CD4-positive, alpha-beta T cell treated with Interleukin-21 for 1 hour (primary cell): Measurements from ENCODE around the gene EHD1.

Experiments used
- DNase-seq: peaks from one replicate; pipeline ENCODE4 v3.0.0-alpha.2; 2020

The EHD1 gene

GRCh38 chr11:64871492-64871891 is 6.9 kb downstream of the EHD1 start:
- peak; percentile 25 for DNase-seq

GRCh38 chr11:64870893-64871466 is 7.4 kb downstream of the EHD1 start:
- no peak for DNase-seq

DNA sequence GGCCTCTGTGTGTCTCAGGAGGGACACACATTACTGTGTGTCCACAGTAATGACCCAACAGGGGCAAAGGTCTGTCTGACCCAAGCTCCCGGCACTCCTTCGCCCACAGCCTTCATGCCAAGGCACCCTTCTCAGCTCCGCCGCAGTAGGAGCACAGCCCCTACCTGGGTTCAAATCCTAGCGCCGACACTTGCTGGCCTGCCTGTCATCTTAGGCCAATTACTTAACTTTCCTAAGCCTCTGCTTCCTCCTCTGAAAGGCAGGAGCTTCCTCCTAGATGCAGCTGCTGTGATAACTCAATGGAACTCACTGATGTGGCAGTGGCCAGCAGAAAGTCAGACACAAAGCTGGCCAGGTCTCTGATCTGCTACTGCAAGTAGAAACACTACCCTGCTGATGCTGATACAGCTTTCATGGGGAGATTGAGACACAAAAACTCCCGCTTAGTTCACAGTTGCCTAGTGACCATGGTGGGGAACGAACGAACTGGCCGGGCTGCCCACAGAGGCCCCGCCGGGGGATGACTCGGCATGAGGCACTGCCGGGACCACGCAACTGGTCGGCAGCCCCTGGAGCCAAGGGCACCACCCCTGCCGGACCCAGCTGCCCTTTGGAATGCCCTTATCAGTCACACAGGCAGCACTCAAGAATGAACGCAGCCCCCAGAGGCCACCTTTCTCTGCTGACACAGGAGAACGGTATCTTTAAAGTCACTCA is 8.1 kb downstream of the EHD1 start:
- no peak for DNase-seq

GRCh38 chr11:64869571-64870175 is 8.7 kb downstream of the EHD1 start:
- DNase-seq = peak; percentile 36

- DNase-seq = peak; percentile 52
Observed at GRCh38 chr11:64868904-64869570, 9.4 kb downstream of the EHD1 start.

DNA sequence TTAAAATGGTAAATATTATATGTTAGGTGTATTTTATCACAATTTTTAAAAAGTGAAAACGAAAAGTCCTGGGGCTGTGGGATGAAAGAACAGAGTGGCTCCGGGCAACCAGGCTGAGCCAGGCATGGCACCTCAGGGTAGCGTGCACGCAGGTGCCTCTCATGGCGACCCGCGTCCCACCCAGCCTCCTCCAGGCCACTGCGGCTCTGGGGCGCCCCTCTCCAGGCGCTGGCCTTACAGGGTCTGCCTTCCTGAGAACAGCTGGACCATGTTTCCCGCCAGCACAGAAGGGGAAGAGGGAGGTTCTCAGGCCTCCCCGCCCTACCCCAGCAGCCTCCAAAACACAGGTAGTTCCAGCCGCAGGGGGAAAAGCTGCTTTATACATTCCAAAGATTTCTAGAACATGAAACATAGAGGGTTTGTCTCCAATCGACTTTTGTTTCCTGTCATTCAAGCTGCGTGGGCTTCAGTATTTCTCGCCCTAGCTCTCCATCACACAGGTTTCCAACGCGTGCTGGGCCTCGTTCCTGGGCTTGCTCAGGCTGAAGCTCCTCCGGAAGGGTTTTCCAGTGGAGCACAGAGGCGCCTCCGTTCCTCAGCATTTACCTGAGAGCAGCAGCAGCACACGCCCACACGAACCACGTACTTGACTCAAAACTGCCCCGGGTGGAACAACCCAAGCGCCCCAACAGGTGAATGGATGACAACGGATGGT is 10.5 kb downstream of the EHD1 start:
- no peak for DNase-seq

DNA sequence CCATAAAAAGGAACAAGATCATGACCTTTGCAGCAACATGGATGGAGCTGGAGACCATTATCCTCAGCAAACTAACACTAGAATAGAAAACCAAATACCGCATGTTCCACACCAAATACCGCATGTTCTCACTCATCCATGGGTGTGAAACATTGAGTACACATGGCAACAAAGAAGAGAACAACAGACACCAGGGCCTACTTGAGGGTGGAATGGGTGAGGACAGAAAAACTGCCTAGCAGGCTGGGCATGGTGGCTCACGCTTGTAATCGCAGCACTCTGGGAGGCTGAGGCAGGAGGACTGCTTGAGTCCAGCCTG is 12.3 kb downstream of the EHD1 start:
- peak; percentile 45 for DNase-seq

DNA sequence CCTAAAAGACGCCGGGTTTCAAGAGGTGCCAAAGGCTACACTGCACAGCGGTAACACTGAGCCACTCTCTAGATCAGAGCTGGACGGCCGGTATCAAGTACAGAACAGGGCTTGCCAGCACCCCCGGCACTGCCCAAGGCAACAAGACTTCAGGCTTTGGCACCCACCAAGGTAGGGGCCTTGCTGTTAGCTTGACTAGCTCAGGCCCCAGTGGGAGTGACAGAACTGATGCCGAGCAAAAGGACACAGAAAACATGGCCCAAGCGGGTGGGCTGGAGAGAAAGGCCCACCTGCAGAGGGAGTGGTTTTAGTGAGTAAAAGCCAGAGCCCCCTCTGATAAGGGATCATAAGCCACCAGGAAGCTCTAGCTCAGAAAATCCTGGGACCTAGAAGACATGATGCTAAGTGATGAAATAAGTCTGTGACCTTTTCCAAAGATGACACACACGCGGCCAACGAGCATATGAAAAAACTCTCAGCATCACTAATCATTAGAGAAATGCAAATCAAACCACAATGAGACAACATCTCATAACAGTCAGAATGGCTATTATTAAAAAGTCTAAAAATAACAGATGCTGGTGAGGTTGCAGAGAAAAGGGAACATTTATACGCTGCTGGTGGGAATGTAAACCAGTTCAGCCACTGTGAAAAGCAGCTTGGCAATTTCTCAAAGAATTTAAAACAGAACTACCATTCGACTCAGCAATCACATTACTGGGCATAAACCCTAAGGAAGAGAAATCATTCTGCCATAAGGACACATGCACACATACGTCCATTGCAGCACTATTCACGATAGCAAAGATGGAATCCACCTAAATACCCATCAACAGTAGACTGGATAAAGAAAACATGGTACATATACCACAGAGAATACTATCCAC is 12.9 kb downstream of the EHD1 start:
- DNase-seq = peak; percentile 30

DNA sequence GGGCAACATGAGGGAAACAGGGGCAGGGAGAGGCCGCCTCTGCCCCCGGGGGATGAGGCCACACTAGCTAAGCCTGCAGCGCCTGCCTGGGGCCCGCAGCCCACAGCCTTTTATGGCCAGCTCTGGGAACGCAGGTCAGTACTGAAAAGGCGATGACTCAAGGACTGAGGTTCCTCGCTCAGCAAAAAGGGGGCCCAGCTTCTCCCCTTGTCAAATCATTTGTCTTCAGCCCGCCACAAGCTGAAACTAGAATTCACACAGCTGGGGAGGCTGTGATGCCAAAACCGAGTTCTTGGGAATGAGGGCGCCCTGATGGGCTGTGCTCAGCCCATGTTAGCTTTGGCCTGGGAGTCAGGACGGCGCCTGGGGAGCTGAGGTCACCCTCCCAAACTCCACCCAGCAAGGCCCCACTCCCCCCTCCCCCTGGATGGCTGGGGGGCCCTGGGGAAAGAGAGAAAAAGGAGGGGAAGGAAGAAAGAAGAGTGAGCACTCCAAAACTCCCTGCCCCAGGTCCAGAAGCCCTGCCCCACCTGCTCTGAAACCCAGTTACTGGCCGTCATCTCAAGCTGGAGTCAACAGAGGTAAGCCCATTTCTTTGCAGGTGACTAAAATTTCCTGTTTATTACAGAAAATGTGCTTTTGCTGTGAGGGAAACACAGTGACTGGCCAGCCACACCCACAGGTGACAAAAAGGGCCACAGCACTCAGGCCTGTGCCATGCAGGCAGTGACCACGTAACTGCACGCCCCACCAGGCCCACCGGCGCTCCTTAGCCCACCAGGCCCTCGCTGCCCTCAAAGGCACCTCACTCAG is 13.7 kb downstream of the EHD1 start:
- peak; percentile 37 for DNase-seq

DNA sequence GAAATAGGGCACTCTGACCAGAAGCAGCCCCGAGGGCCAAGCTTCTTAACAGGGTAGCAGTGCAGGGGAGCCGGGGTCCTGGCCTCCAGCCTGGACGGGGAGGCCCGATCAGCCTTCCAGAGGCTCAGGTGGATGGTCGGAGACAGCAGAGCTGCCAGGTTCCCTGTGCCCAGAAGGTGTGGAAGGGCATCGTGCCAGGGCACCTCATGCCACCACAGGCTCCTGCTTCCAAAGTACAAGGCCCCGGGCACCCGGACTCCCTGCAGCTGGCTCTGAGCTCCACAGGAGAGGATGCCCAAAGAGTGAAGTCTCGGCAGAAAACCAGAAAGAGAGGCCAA is 14.3 kb downstream of the EHD1 start:
- DNase-seq = no peak

GRCh38 chr11:64863391-64864060 is 14.9 kb downstream of the EHD1 start:
- DNase-seq = no peak

GRCh38 chr11:64862987-64863390 is 15.4 kb downstream of the EHD1 start:
- no peak for DNase-seq

DNA sequence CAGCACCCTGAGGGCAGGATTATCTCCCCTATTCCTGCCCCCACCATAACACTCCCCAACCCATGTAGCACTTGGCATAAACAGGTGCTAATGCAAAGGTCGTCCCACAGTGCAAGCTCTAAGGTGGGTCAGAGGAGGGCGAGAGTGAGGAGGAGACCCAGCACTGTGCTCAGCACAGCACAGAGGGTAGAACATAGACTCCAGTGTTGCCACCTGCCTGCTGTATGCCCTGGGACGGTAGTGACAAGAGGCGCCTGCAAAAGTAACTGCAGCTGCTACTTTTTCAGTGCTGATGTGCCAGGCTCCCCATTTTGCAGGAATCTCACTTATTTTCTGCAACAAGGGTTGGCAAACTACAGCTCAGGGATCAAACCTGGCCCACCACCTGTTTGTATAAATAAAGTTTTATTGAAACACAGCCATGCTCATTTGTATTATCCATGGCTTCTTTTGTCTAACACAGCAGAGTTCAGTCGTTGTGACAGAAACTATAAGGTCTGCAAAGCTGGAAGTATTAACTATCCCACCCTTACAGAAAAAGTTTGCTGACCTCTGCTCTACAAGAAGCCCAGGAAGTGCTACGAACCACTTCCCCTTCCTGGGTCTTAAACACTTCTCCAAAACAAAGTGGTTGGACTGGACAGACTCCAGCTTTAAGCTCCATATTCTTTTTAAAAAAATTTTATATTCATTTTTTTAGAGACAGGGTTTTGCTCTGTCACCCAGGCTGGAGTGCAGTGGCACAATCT is 17.0 kb downstream of the EHD1 start:
- DNase-seq = peak; percentile 43

DNA sequence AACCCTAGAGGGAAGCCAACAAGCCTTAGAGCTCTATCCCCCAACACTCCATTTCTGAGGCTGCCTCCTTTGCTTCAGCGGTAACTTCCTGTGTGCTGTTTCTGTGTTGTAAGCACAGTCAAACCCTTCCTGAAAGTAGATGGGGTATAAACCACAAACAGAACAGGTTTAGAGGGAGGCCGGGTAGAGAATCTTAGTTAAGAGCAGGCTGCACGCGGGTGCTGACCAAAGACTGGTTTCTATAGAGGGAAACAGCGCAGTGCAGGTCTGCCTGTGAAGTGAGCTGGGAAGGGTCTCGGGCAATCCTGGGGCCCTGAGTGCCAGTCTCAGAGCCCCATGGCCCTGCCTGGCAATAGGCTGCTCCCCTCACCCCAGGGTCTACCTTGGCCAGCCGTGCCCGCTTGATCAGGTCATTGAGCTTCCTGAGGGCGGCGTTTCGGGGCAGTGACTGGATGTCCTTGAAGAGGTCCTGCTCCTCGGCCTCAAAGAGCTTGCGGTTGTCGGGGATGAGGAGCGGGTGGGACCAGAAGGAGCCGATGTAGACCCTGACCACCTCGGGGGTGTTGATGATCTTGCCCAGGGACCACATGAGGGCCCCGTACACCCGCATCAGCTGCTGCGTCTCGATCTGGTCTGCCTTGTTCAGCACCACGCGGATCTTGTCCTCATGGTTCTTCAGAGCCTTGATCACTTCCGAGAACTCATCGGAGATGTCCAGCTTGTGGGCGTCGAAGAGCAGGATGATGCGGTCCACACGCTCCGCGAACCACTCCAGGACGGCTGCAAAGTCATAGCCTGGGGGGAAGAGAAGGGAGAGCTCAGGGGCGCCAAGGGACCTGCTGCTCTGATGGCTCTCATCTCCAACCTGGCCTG is 18.6 kb downstream of the EHD1 start:
- DNase-seq = peak; percentile 79

DNA sequence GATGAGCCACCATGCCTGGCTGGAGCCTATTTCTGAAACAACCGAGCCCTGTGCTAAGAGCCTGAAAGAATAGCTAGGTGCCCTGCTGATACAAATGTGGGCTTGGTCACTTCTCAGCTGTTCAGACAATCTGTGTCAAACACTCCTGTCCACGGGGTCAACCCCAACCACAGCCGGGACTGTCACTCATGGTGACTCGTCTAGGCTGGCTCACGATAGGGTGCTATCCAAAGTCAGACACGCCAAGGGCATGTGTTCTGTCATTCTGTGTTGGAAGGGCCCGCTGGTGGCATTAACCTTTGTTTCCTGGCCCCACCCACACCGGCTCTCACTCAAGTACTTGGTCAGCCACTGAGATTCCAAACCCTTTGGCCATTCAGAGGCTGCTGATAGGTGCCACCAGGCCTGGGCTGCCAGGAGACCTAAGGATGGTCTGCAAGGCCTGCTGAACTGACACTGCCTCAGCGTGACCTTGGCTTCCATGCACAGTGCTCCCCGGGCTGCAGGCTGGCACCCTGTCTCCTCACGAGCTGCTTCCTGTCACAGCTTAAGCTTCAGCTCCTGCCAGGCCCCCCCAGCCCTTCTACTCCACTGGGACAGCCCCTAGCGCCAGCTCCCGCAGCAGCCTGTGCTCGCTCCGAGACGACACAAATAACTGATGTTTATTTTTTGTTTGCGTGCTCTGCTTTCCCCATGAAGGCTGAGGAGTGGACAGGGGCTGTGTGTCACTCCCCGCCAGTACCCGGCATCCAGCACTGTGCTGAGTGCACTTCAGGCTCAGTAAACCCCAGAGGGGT is 19.8 kb downstream of the EHD1 start:
- DNase-seq = peak; percentile 70

- no peak for DNase-seq
Observed at GRCh38 chr11:64857485-64857884, 20.9 kb downstream of the EHD1 start.

- DNase-seq = peak; percentile 23
Observed at GRCh38 chr11:64856382-64857227, 21.8 kb downstream of the EHD1 start.
